OCI-LY7 (cell line): ENCODE data around the gene ARL10. TPM values are rescaled to one million over a fixed set of nuclear protein-coding genes. Genes with fewer than 3 reads are reported as not detected.

ENCODE experiments used
- BruUV-seq: library from RNA; stranded (reverse); fragments of 400-500 nt; replicated peaks from 2 replicates; lab custom pipeline; 2021; lab: Mats Ljungman, UMichigan
- CTCF ChIA-PET: fragments of 300-600 bp; sonication (Branson Sonifier 250); formaldehyde crosslinking; loops from one replicate; lab custom pipeline; 2022; ENCODE audit warnings: antibody characterized with exemption; ENCODE audit not compliant: unreplicated experiment; lab: Charles Lee
- POLR2A ChIA-PET: fragments of 300-600 bp; sonication (Branson Sonifier 250); formaldehyde crosslinking; loops from one replicate; lab custom pipeline; 2022; ENCODE audit warnings: antibody characterized with exemption; lab: Charles Lee
- DNase-seq: peaks from one replicate; pipeline ENCODE4 v3.0.0-alpha.2; 2015; ENCODE audit warnings: low spot score
- H2AFZ ChIP-seq: fragments of 200-600 bp; sonication (generic), shearing (Covaris generic); 2 replicates; pipeline ENCODE4 v1.6.1; 2014; ENCODE audit warnings: mild to moderate bottlenecking, antibody characterized with exemption, low read length, moderate library complexity
- H3K27ac ChIP-seq: fragments of 200-600 bp; sonication (generic); 2 replicates; pipeline ENCODE4 v1.5.1; 2014; ENCODE audit warnings: mixed run types, low read depth, mild to moderate bottlenecking, moderate library complexity, low read length, inconsistent platforms; ENCODE audit not compliant: poor library complexity, severe bottlenecking
- H3K36me3 ChIP-seq: fragments of 200-600 bp; sonication (generic); 2 replicates; pipeline ENCODE4 v1.6.1; 2014; ENCODE audit warnings: mild to moderate bottlenecking, antibody characterized with exemption, low read length, moderate library complexity, mixed read lengths; ENCODE audit not compliant: insufficient read depth
- H3K4me1 ChIP-seq: fragments of 200-600 bp; sonication (generic); 2 replicates; pipeline ENCODE4 v1.5.1; 2014; ENCODE audit warnings: mild to moderate bottlenecking, low read length; ENCODE audit not compliant: insufficient read depth, poor library complexity, severe bottlenecking
- H3K4me2 ChIP-seq: fragments of 200-600 bp; sonication (generic); 2 replicates; pipeline ENCODE4 v1.6.1; 2014; ENCODE audit warnings: mild to moderate bottlenecking, low read length
- H3K4me3 ChIP-seq: fragments of 200-600 bp; sonication (generic); 2 replicates; pipeline ENCODE4 v1.5.1; 2014; ENCODE audit warnings: mild to moderate bottlenecking, low read depth, low read length; ENCODE audit not compliant: poor library complexity, severe bottlenecking
- H3K79me2 ChIP-seq: fragments of 200-600 bp; sonication (generic); 2 replicates; pipeline ENCODE4 v1.6.1; 2016; ENCODE audit warnings: low read depth, mild to moderate bottlenecking, low read length, moderate library complexity, mixed read lengths; ENCODE audit not compliant: insufficient read depth
- H3K9me2 ChIP-seq: fragments of 200-600 bp; sonication (generic); 2 replicates; pipeline ENCODE4 v1.6.1; 2016; ENCODE audit warnings: mild to moderate bottlenecking, low read length, mixed read lengths; ENCODE audit not compliant: insufficient read depth
- H3K9me3 ChIP-seq: fragments of 200-600 bp; sonication (generic); 2 replicates; pipeline ENCODE4 v1.6.1; 2014; ENCODE audit warnings: mild to moderate bottlenecking, mixed run types, low read length, mixed read lengths
- H4K20me1 ChIP-seq: fragments of 200-600 bp; sonication (generic); 2 replicates; pipeline ENCODE4 v1.6.1; 2014; ENCODE audit warnings: mild to moderate bottlenecking, antibody characterized with exemption, low read length, moderate library complexity, mixed read lengths; ENCODE audit not compliant: insufficient read depth
- EZH2phosphoT487 ChIP-seq: fragments of 200-600 bp; sonication (generic); IDR thresholded peaks from 2 replicates; pipeline ENCODE4 v1.6.1; 2018; ENCODE audit warnings: low read depth, borderline replicate concordance, mild to moderate bottlenecking, mixed run types, antibody characterized with exemption, low read length, moderate library complexity, mixed read lengths
- intact Hi-C: fragments of 100-400 bp; cut with micrococcal nuclease; formaldehyde crosslinking; loops from one replicate; pipeline ENCODE4 v1.10.0; 2022; ENCODE audit not compliant: unreplicated experiment
- total RNA-seq, 2 experiments: library from RNA; depleted of rRNA in 1 of 2; stranded (reverse); fragments of >200 nt in 1 of 2; shearing (Covaris generic) in 1 of 2; gene quantifications; 2 replicates each; pipeline ENCODE4 v1.2.3, GENCODE V29; 2014 to 2022
- TF ChIP-seq, protein P1 (sequence below): fragments of 200-600 bp; sonication (generic); conservative IDR thresholded peaks from 2 replicates; pipeline ENCODE4 v1.5.1; 2014; ENCODE audit warnings: mild to moderate bottlenecking, antibody characterized with exemption, low read length, moderate library complexity, mixed read lengths

Gene ARL10
- total RNA-seq, 2 experiments from 2014 or later, result 0.06 TPM; not detected in 1

DNA sequence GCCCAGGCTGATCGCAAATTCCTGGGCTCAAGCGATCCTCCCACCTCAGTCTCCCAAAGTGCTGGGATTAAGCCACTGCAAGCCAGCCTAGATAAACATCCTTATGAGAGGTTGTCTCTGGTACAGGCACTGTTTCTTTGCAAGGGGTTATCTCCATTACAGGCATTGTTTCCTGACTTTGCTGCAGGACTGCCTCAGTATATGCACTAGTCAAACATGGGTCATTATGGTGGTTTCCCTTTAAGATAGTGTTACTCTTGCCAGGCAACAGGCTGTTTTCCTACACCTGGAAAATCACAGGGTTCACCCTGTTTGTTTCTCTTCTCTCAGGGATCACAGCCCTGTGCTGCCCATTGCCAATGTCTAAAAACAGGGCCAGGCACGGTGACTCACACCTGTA is 58.9 kb downstream of the ARL10 start:
- H3K9me2 ChIP-seq, result no peaks in the 10 kb centered on the region
- TF ChIP-seq, protein P1, sequence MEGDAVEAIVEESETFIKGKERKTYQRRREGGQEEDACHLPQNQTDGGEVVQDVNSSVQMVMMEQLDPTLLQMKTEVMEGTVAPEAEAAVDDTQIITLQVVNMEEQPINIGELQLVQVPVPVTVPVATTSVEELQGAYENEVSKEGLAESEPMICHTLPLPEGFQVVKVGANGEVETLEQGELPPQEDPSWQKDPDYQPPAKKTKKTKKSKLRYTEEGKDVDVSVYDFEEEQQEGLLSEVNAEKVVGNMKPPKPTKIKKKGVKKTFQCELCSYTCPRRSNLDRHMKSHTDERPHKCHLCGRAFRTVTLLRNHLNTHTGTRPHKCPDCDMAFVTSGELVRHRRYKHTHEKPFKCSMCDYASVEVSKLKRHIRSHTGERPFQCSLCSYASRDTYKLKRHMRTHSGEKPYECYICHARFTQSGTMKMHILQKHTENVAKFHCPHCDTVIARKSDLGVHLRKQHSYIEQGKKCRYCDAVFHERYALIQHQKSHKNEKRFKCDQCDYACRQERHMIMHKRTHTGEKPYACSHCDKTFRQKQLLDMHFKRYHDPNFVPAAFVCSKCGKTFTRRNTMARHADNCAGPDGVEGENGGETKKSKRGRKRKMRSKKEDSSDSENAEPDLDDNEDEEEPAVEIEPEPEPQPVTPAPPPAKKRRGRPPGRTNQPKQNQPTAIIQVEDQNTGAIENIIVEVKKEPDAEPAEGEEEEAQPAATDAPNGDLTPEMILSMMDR, result no peak
- no peak for TF ChIP-seq EZH2phosphoT487
- no peak overlapping the region for H3K4me2 ChIP-seq
- intact Hi-C loops, result no loop called here
- H3K36me3 ChIP-seq, result no peaks in the 10 kb centered on the region
- H3K79me2 ChIP-seq, result no peaks in the 10 kb centered on the region
- no peaks in the 10 kb centered on the region for H4K20me1 ChIP-seq
- H3K9me3 ChIP-seq, result peaks cover 35% of the 10 kb centered on the region
- ChIA-PET POLR2A (interaction anchor here (0.5 to 1.0 kb wide), 2 partner anchors 30 to 135 kb away, joined by 3 to 7 read pairs; no protein-coding TSS in a partner anchor), CTCF (interaction anchor here (0.6 kb wide), 2 partner anchors 10 to 1122 kb away, joined by 3 to 4 read pairs; no protein-coding TSS in a partner anchor)
- no peak overlapping the region for H3K27ac ChIP-seq
- no peaks in the 10 kb centered on the region for H3K4me1 ChIP-seq
- no peak overlapping the region for H3K4me3 ChIP-seq
- DNase-seq, result no peak
- BruUV-seq, result no TSS peak
- H2AFZ ChIP-seq, result no peak overlapping the region

DNA sequence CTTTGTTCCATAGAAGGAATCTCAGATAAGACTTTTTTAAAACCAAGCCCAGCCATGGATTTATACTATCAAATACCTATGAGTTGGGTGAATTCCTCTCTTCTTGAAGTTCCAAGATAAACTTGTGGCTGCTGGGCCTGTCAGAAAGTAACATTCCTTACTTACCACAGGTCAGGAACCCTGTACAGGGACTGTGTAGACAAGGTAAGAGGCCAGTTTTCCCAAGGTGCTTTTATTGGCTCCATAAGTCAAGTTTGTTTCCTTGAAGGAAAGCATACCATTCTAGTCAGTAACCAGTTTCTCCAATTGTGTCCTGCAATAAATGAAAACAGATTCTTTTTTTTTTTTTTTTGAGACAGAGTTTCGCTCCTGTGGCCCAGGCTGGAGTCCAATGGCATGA is 59.9 kb downstream of the ARL10 start:
- peaks cover 35% of the 10 kb centered on the region for H3K9me3 ChIP-seq
- no peaks in the 10 kb centered on the region for H3K9me2 ChIP-seq
- CTCF ChIA-PET, result interaction anchor here (1.3 kb wide), 1 partner anchor 8 kb away, joined by 3 read pairs; no protein-coding TSS in a partner anchor
- no peak overlapping the region for H3K4me2 ChIP-seq
- H2AFZ ChIP-seq, result no peak overlapping the region
- no peak for DNase-seq
- BruUV-seq, result no TSS peak
- no peaks in the 10 kb centered on the region for H3K36me3 ChIP-seq
- POLR2A ChIA-PET, result interaction anchor here (0.6 kb wide), 1 partner anchor 16 kb away, joined by 5 read pairs; no protein-coding TSS in a partner anchor
- no peaks in the 10 kb centered on the region for H3K79me2 ChIP-seq
- H3K27ac ChIP-seq, result no peak overlapping the region
- TF ChIP-seq EZH2phosphoT487, result no peak
- TF ChIP-seq, protein P1, result no peak
- no peak overlapping the region for H3K4me3 ChIP-seq
- H4K20me1 ChIP-seq, result no peaks in the 10 kb centered on the region
- H3K4me1 ChIP-seq, result peaks cover 3% of the 10 kb centered on the region
- intact Hi-C loops, result no loop called here

DNA sequence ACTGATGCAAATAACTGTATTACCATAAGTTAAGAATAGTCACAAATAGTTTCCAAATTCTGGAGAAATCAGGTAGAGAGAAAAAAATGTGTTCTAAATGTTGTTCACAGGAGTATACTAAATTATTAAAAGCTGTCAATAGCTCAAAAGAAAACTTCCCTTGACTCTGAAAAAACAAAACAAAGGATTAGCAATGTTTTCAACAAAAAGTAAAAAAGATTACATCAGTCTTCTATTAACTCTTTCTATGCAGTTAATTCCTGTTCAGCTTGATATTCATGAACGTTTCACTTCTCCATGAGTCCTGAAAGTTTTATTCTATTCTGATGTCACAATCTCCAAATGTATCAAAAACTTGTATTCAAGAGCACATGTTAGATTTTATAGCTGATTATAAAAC is 60.5 kb downstream of the ARL10 start:
- ChIA-PET POLR2A (no interaction called here), CTCF (interaction anchor here (1.3 kb wide), 1 partner anchor 9 kb away, joined by 3 read pairs; no protein-coding TSS in a partner anchor)
- no peak for DNase-seq
- BruUV-seq, result no TSS peak
- Histone ChIP-seq H3K79me2 (no peaks in the 10 kb centered on the region), H3K9me2 (no peaks in the 10 kb centered on the region), H3K36me3 (no peaks in the 10 kb centered on the region), H4K20me1 (no peaks in the 10 kb centered on the region), H3K9me3 (peaks cover 29% of the 10 kb centered on the region), H3K4me3 (no peak overlapping the region), H3K4me1 (peaks cover 10% of the 10 kb centered on the region), H2AFZ (no peak overlapping the region), H3K27ac (no peak overlapping the region), H3K4me2 (no peak overlapping the region)
- intact Hi-C loops, result no loop called here
- TF ChIP-seq EZH2phosphoT487, result no peak
- TF ChIP-seq, protein P1, result no peak
